Measurements from ENCODE around the gene SPATA31C2.

- TF ChIP-seq CTCF (IDR thresholded peaks at IDR 0.05; ENCODE audit: low read depth, low read length) (no peak), POLR2A (IDR thresholded peaks at IDR 0.05; ENCODE audit: extremely low read depth, insufficient read length) (no peak), MAX (IDR thresholded peaks at IDR 0.05; ENCODE audit: low read depth, low read length) (no peak)
These were observed 48.1 kb downstream of the SPATA31C2 start for GRCh38 chr9:88090151-88090581.
